WTC11 (cell line): Measurements from ENCODE around the gene GPRC6A. TPM values are rescaled to one million over a fixed set of nuclear protein-coding genes. Genes with fewer than 3 reads are reported as not detected.

ENCODE experiments used
- ATAC-seq: fragments of 200-7000 bp; cut with Tn5 transposase; 2 replicates; pipeline ENCODE4 v1.10.0; 2021; ENCODE audit warnings: mild to moderate bottlenecking, moderate library complexity
- CTCF ChIA-PET: fragments of 300-600 bp; sonication (Branson Sonifier 250); formaldehyde crosslinking; loops from one replicate; lab custom pipeline; 2021; ENCODE audit warnings: antibody characterized with exemption; lab: Charles Lee
- POLR2A ChIA-PET: fragments of 350-600 bp; sonication (Branson Sonifier 250); formaldehyde crosslinking; loops from one replicate; lab custom pipeline; 2021; ENCODE audit warnings: antibody characterized with exemption; lab: Charles Lee
- DNase-seq: peaks from one replicate; pipeline ENCODE4 v3.0.0; 2021; ENCODE audit warnings: low spot score
- H3K27ac Mint-ChIP-seq: 2 replicates; pipeline ENCODE4 v1.8.0; 2021; ENCODE audit warnings: mixed read lengths
- H3K27me3 Mint-ChIP-seq: 2 replicates; pipeline ENCODE4 v1.8.0; 2021; ENCODE audit warnings: low read depth, mild to moderate bottlenecking, moderate library complexity, mixed read lengths
- H3K36me3 Mint-ChIP-seq: 2 replicates; pipeline ENCODE4 v1.8.0; 2021; ENCODE audit warnings: mixed read lengths
- H3K4me1 Mint-ChIP-seq: 2 replicates; pipeline ENCODE4 v1.8.0; 2022; ENCODE audit warnings: mixed read lengths
- H3K4me3 Mint-ChIP-seq: 2 replicates; pipeline ENCODE4 v1.8.0; 2021; ENCODE audit warnings: mild to moderate bottlenecking, moderate library complexity, mixed read lengths
- H3K9me3 Mint-ChIP-seq: 2 replicates; pipeline ENCODE4 v1.8.0; 2021; ENCODE audit warnings: mixed read lengths
- FOXP1 ChIP-seq: sonication (generic); formaldehyde crosslinking; IDR thresholded peaks from 2 replicates; pipeline ENCODE4 v1.8.0; 2022; ENCODE audit warnings: missing genetic modification reagents, mild to moderate bottlenecking, moderate library complexity, borderline replicate concordance
- GRHL2 ChIP-seq: fragments of 250-450 bp; sonication (Bioruptor Pico); IDR thresholded peaks from 2 replicates; pipeline ENCODE4 v1.8.0; 2022; ENCODE audit warnings: mild to moderate bottlenecking, moderate library complexity; ENCODE audit not compliant: insufficient replicate concordance, severe bottlenecking
- GTF2I ChIP-seq: fragments of 250-450 bp; sonication (Bioruptor Pico); conservative IDR thresholded peaks from 2 replicates; pipeline ENCODE4 v1.4.0; 2021; ENCODE audit warnings: mild to moderate bottlenecking
- HMGA2 ChIP-seq: fragments of 250-450 bp; sonication (Bioruptor Pico); IDR thresholded peaks from 2 replicates; pipeline ENCODE4 v1.4.0; 2021; ENCODE audit warnings: mild to moderate bottlenecking, moderate library complexity
- MYBL2 ChIP-seq: sonication (generic); formaldehyde crosslinking; IDR thresholded peaks from 2 replicates; pipeline ENCODE4 v1.8.1; 2023; ENCODE audit warnings: mild to moderate bottlenecking, moderate library complexity, missing genetic modification reagents
- NFE2L1 ChIP-seq: sonication (generic); formaldehyde crosslinking; IDR thresholded peaks from 2 replicates; pipeline ENCODE4 v1.8.1; 2023; ENCODE audit warnings: missing genetic modification reagents
- NR3C1 ChIP-seq: sonication (generic); formaldehyde crosslinking; conservative IDR thresholded peaks from 2 replicates; pipeline ENCODE4 v1.8.1; 2023; ENCODE audit warnings: low read depth, mild to moderate bottlenecking, missing genetic modification reagents
- OVOL2 ChIP-seq: fragments of 250-450 bp; sonication (Bioruptor Pico); IDR thresholded peaks from 2 replicates; pipeline ENCODE4 v1.9.0; 2021; ENCODE audit warnings: mild to moderate bottlenecking, borderline replicate concordance
- SP1 ChIP-seq: sonication (generic); formaldehyde crosslinking; conservative IDR thresholded peaks from 2 replicates; pipeline ENCODE4 v1.8.1; 2022; ENCODE audit warnings: missing genetic modification reagents
- TCF7 ChIP-seq: sonication (generic); formaldehyde crosslinking; IDR thresholded peaks from 2 replicates; pipeline ENCODE4 v1.8.0; 2022; ENCODE audit warnings: mild to moderate bottlenecking, low read depth, missing genetic modification reagents, moderate library complexity
- TP53 ChIP-seq: sonication (generic); formaldehyde crosslinking; IDR thresholded peaks from 2 replicates; pipeline ENCODE4 v1.8.1; 2023; ENCODE audit warnings: mild to moderate bottlenecking, missing genetic modification reagents
- ZBTB21 ChIP-seq: sonication (generic); formaldehyde crosslinking; IDR thresholded peaks from 2 replicates; pipeline ENCODE4 v1.8.1; 2023; ENCODE audit warnings: mild to moderate bottlenecking, missing genetic modification reagents, borderline replicate concordance
- ZNF232 ChIP-seq: sonication (generic); formaldehyde crosslinking; IDR thresholded peaks from 2 replicates; pipeline ENCODE4 v1.8.0; 2022; ENCODE audit warnings: mild to moderate bottlenecking, missing genetic modification reagents
- ZNF396 ChIP-seq: fragments of 250-450 bp; sonication (Bioruptor Pico); IDR thresholded peaks from 2 replicates; pipeline ENCODE4 v1.8.0; 2021; ENCODE audit warnings: mild to moderate bottlenecking, moderate library complexity, borderline replicate concordance
- ZNF423 ChIP-seq: fragments of 250-450 bp; sonication (Bioruptor Pico); IDR thresholded peaks from 2 replicates; pipeline ENCODE4 v2.1.2; 2022; ENCODE audit warnings: mild to moderate bottlenecking, moderate library complexity
- ZNF671 ChIP-seq: fragments of 250-450 bp; sonication (Bioruptor Pico); IDR thresholded peaks from 2 replicates; pipeline ENCODE4 v1.8.0; 2021; ENCODE audit warnings: mild to moderate bottlenecking
- total RNA-seq: library from RNA; stranded (reverse); gene quantifications from 3 replicates; pipeline ENCODE4 v1.2.3, GENCODE V29; 2021
- TF ChIP-seq, protein P1 (sequence below): fragments of 250-450 bp; sonication (Bioruptor Pico); IDR thresholded peaks from 2 replicates; pipeline ENCODE4 v1.9.0; 2021; ENCODE audit warnings: mild to moderate bottlenecking
- TF ChIP-seq, protein P2 (sequence below): sonication (generic); formaldehyde crosslinking; IDR thresholded peaks from 2 replicates; pipeline ENCODE4 v1.8.0; 2022; ENCODE audit warnings: missing genetic modification reagents
- TF ChIP-seq, protein P3 (sequence below): fragments of 250-450 bp; sonication (Bioruptor Pico); IDR thresholded peaks from 2 replicates; pipeline ENCODE4 v1.9.0; 2021; ENCODE audit warnings: moderate library complexity, mild to moderate bottlenecking, inconsistent platforms, borderline replicate concordance
- TF ChIP-seq, protein P4 (sequence below): sonication (generic); formaldehyde crosslinking; IDR thresholded peaks from 2 replicates; pipeline ENCODE4 v1.8.1; 2023; ENCODE audit warnings: mild to moderate bottlenecking, missing genetic modification reagents, moderate library complexity
- TF ChIP-seq, protein P5 (sequence below): sonication (generic); formaldehyde crosslinking; IDR thresholded peaks from 2 replicates; pipeline ENCODE4 v1.8.0; 2022; ENCODE audit warnings: mild to moderate bottlenecking, missing genetic modification reagents

Gene GPRC6A
- total RNA-seq, 1 experiment from 2014 or later, result 0.17 TPM

DNA sequence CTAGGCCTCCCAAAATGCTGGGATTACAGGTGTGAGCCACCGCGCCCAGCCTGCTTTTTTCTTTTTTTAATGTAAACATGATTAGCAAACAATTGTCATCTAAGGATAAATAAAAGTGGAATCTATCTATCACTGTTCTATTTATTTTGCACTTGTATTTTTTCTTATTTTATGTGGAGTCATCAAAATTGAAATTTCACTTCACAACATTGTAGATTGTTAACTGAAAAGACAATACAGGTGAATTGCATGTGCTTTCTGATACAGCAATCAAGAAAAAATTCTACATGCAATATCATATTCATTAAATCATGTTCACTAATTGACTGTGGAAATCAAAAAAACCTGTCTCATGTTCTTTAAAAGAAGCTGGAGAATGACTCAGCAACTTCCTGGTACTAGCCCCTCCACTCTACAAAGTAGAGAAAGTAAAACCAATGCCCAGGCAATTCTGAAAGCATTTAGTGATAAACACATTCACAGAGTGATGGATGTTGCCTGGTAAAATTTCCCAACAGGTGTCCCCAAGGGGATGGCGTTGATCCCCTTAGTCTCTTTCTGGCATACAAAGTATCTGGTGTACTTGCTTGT lies 37.5 kb upstream of the GPRC6A start (continued):
- no peak for TF ChIP-seq OVOL2 (CRISPR knock-in tag)
- TF ChIP-seq, all 79 proteins: peak for 0

DNA sequence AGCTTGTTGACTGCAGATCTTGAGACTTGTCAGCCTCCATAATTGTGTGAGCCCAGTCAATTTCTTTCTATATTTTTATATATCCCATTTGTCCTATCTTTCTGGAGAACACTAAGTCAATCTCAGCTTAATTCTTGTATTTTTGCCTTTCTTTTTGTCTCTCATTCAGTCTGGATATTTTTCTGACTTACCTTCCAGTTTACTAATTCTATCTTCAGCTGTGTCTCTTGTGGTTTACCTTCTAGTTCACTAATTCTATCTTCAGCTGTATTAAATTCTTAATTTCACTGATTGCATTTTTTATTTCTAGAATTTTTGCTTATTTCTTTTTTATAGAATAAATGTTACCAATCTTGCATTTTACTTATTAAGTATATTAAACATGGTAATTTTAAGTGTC lies 30.4 kb upstream of the GPRC6A start:
- H3K36me3 Mint-ChIP-seq, result peaks cover 40% of the 10 kb centered on the region
- no peak overlapping the region for H3K4me3 Mint-ChIP-seq
- TF ChIP-seq ZNF423 (CRISPR knock-in tag), result 0 out of 2 replicates have a peak, but pooled peaks have one; percentile 12
- TF ChIP-seq ZNF396, result peak; percentile 83; the same call in 1 of the 2 replicates
- no peak for TF ChIP-seq MYBL2 (CRISPR knock-in tag)
- TF ChIP-seq GRHL2 (CRISPR knock-in tag), result no peak
- no peak for TF ChIP-seq ZBTB21 (CRISPR knock-in tag)
- TF ChIP-seq, protein P1, sequence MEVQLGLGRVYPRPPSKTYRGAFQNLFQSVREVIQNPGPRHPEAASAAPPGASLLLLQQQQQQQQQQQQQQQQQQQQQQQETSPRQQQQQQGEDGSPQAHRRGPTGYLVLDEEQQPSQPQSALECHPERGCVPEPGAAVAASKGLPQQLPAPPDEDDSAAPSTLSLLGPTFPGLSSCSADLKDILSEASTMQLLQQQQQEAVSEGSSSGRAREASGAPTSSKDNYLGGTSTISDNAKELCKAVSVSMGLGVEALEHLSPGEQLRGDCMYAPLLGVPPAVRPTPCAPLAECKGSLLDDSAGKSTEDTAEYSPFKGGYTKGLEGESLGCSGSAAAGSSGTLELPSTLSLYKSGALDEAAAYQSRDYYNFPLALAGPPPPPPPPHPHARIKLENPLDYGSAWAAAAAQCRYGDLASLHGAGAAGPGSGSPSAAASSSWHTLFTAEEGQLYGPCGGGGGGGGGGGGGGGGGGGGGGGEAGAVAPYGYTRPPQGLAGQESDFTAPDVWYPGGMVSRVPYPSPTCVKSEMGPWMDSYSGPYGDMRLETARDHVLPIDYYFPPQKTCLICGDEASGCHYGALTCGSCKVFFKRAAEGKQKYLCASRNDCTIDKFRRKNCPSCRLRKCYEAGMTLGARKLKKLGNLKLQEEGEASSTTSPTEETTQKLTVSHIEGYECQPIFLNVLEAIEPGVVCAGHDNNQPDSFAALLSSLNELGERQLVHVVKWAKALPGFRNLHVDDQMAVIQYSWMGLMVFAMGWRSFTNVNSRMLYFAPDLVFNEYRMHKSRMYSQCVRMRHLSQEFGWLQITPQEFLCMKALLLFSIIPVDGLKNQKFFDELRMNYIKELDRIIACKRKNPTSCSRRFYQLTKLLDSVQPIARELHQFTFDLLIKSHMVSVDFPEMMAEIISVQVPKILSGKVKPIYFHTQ, result no peak
- TF ChIP-seq HMGA2, result no peak
- TF ChIP-seq, protein P2, sequence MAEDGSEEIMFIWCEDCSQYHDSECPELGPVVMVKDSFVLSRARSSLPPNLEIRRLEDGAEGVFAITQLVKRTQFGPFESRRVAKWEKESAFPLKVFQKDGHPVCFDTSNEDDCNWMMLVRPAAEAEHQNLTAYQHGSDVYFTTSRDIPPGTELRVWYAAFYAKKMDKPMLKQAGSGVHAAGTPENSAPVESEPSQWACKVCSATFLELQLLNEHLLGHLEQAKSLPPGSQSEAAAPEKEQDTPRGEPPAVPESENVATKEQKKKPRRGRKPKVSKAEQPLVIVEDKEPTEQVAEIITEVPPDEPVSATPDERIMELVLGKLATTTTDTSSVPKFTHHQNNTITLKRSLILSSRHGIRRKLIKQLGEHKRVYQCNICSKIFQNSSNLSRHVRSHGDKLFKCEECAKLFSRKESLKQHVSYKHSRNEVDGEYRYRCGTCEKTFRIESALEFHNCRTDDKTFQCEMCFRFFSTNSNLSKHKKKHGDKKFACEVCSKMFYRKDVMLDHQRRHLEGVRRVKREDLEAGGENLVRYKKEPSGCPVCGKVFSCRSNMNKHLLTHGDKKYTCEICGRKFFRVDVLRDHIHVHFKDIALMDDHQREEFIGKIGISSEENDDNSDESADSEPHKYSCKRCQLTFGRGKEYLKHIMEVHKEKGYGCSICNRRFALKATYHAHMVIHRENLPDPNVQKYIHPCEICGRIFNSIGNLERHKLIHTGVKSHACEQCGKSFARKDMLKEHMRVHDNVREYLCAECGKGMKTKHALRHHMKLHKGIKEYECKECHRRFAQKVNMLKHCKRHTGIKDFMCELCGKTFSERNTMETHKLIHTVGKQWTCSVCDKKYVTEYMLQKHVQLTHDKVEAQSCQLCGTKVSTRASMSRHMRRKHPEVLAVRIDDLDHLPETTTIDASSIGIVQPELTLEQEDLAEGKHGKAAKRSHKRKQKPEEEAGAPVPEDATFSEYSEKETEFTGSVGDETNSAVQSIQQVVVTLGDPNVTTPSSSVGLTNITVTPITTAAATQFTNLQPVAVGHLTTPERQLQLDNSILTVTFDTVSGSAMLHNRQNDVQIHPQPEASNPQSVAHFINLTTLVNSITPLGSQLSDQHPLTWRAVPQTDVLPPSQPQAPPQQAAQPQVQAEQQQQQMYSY (CRISPR knock-in tag), result no peak
- TF ChIP-seq GTF2I, result peak; percentile 47; the same call in 1 of the 2 replicates
- no peak for TF ChIP-seq ZNF671 (CRISPR knock-in tag)
- TF ChIP-seq, protein P3, sequence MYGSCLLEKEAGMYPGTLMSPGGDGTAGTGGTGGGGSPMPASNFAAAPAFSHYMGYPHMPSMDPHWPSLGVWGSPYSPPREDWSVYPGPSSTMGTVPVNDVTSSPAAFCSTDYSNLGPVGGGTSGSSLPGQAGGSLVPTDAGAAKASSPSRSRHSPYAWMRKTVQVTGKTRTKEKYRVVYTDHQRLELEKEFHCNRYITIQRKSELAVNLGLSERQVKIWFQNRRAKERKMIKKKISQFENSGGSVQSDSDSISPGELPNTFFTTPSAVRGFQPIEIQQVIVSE (CRISPR knock-in tag), result no peak
- ChIA-PET POLR2A (no interaction called here), CTCF (no interaction called here)
- no peaks in the 10 kb centered on the region for H3K4me1 Mint-ChIP-seq
- DNase-seq, result no peak
- H3K27ac Mint-ChIP-seq, result no peak overlapping the region
- no peak for ATAC-seq
- peaks cover 58% of the 10 kb centered on the region for H3K9me3 Mint-ChIP-seq
- H3K27me3 Mint-ChIP-seq, result no peaks in the 10 kb centered on the region

DNA sequence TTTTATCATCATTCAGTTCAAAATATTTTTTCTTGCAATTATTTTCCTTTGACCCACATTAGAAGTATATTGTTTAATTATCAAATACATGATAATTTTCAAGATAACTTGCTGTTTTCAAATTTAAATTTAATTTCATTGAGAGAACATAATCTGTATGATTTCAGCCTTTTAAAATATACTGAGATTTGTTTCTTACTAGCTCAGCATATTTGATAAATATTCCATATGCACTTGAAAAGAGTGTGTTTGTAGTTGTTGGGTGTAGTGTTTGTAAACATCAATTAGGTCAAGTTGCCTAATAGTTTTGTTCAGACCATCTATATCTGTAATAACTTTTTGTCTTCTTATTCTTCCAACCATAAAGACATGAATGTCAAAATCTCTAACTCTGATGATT lies 29.2 kb upstream of the GPRC6A start:
- no peak for DNase-seq
- ChIA-PET CTCF (no interaction called here), POLR2A (no interaction called here)
- no peak for ATAC-seq
- H3K4me1 Mint-ChIP-seq, result no peaks in the 10 kb centered on the region
- H3K27me3 Mint-ChIP-seq, result no peaks in the 10 kb centered on the region
- peaks cover 70% of the 10 kb centered on the region for H3K9me3 Mint-ChIP-seq
- H3K27ac Mint-ChIP-seq, result no peak overlapping the region
- no peak overlapping the region for H3K4me3 Mint-ChIP-seq
- peaks cover 49% of the 10 kb centered on the region for H3K36me3 Mint-ChIP-seq
- TF ChIP-seq SP1 (CRISPR knock-in tag) (no peak), FOXP1 (no peak), TP53 (CRISPR knock-in tag) (no peak), TCF7 (no peak), NR3C1 (no peak), NFE2L1 (CRISPR knock-in tag) (no peak), ZNF232 (CRISPR knock-in tag) (no peak)
- TF ChIP-seq, protein P4, sequence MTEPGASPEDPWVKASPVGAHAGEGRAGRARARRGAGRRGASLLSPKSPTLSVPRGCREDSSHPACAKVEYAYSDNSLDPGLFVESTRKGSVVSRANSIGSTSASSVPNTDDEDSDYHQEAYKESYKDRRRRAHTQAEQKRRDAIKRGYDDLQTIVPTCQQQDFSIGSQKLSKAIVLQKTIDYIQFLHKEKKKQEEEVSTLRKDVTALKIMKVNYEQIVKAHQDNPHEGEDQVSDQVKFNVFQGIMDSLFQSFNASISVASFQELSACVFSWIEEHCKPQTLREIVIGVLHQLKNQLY, result no peak
- TF ChIP-seq, protein P1, result no peak
- TF ChIP-seq, protein P5, sequence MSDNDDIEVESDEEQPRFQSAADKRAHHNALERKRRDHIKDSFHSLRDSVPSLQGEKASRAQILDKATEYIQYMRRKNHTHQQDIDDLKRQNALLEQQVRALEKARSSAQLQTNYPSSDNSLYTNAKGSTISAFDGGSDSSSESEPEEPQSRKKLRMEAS (CRISPR knock-in tag), result no peak
